Activated T-helper 17 cell treated with anti-CD3 and anti-CD28 coated beads, Interleukin-2, amount 50 U/mL, for 72 hours (primary cell): ENCODE measurements around the gene SOCS6. TPM values are rescaled to one million over a fixed set of nuclear protein-coding genes. Genes with fewer than 3 reads are reported as not detected.
"Not testable (repeated sequence)": the region's sequence is repeated elsewhere in the genome, so short reads cannot be mapped to it uniquely, and the experiment has no call there.

Experiments
- ATAC-seq: fragments of 150-1000 bp; cut with Tn5 transposase; replicated peaks from 2 replicates; pipeline ENCODE4 v1.10.0; 2021; ENCODE audit warnings: mild to moderate bottlenecking, moderate library complexity
- H3K27ac Mint-ChIP-seq: one replicate; pipeline ENCODE4 v1.8.0; 2022; ENCODE audit warnings: mixed read lengths
- H3K27me3 Mint-ChIP-seq: one replicate; pipeline ENCODE4 v1.8.0; 2022; ENCODE audit warnings: mixed read lengths
- H3K36me3 Mint-ChIP-seq: one replicate; pipeline ENCODE4 v1.8.0; 2022; ENCODE audit warnings: low read depth, mild to moderate bottlenecking, mixed read lengths
- H3K4me1 Mint-ChIP-seq: one replicate; pipeline ENCODE4 v1.8.0; 2022; ENCODE audit warnings: mixed read lengths
- H3K4me3 Mint-ChIP-seq: one replicate; pipeline ENCODE4 v1.8.0; 2022; ENCODE audit warnings: mild to moderate bottlenecking, mixed read lengths
- H3K9me3 Mint-ChIP-seq: one replicate; pipeline ENCODE4 v1.8.0; 2022; ENCODE audit warnings: mixed read lengths
- total RNA-seq, 2 donors: library from RNA; stranded (reverse); gene quantifications; one replicate each; pipeline ENCODE4 v1.2.3, GENCODE V29; 2022

SOCS6 gene, protein sequence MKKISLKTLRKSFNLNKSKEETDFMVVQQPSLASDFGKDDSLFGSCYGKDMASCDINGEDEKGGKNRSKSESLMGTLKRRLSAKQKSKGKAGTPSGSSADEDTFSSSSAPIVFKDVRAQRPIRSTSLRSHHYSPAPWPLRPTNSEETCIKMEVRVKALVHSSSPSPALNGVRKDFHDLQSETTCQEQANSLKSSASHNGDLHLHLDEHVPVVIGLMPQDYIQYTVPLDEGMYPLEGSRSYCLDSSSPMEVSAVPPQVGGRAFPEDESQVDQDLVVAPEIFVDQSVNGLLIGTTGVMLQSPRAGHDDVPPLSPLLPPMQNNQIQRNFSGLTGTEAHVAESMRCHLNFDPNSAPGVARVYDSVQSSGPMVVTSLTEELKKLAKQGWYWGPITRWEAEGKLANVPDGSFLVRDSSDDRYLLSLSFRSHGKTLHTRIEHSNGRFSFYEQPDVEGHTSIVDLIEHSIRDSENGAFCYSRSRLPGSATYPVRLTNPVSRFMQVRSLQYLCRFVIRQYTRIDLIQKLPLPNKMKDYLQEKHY
- 1 to 10 TPM in 1 of 2 donors, under 1 TPM in 1; 0.58 to 1.6 TPM for total RNA-seq

- Mint-ChIP-seq H3K4me3 (peak within 1 kb of the TSS; percentile 74), H3K27ac (no peak within 1 kb of the TSS), H3K36me3 (no peaks in the 10 kb centered on the region), H3K4me1 (no peaks in the 10 kb centered on the region), H3K9me3 (no peaks in the 10 kb centered on the region), H3K27me3 (peaks cover 33% of the 10 kb centered on the region)
- peak; percentile 64 for ATAC-seq
Measured at GRCh38 chr18:70288851-70289328, at the start of gene SOCS6. TSS of gene SOCS6 (plus strand) at chr18:70289045. CDS start at chr18:70324669, 35,624 bp downstream.

DNA sequence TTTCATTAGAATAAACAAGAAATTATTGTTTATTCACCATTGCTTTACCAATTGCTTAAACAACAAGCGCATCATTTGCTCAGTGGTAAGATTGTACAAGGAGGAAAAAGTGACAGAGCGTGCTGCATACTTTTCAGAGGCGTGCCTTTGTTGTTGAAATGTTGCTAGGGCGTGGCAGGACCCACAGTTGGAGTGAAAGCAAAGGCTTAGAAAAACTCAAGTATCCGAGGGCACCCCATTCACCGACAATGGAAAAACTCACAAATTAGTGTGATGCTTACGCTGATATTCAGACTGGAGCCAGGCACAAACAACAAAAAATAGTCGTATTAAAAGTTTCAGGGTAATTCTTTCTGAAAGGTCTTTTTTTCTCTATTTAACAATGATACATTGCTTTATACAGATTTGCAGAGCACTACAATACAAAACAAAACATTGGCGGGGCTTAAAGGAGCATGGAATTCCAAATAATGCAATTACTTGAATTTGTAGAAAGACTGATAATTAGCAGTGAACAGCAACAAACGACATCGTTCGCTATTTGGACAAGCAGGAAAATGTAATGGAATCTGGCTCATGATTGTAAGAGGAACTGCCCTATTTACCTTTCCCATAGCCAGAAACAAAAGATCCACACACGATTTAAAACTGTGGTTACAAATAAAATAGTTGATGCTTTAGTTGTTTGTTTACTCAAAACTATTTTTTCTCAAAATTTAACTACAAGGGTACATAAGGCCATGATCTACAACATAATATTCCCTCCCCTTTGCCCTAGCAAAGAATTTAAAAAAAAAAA, 45.5 kb upstream of the SOCS6 start:
- no peak for ATAC-seq
- H3K9me3 Mint-ChIP-seq = no peaks in the 10 kb centered on the region
- H3K4me3 Mint-ChIP-seq = no peak overlapping the region
- no peaks in the 10 kb centered on the region for H3K36me3 Mint-ChIP-seq
- H3K27me3 Mint-ChIP-seq = peaks cover 12% of the 10 kb centered on the region
- H3K27ac Mint-ChIP-seq = no peak overlapping the region
- no peaks in the 10 kb centered on the region for H3K4me1 Mint-ChIP-seq

GRCh38 chr18:70246061-70246466, 42.8 kb upstream of the SOCS6 start:
- Mint-ChIP-seq H3K27me3 (peaks cover 3% of the 10 kb centered on the region), H3K27ac (no peak overlapping the region), H3K4me1 (no peaks in the 10 kb centered on the region), H3K36me3 (no peaks in the 10 kb centered on the region), H3K4me3 (no peak overlapping the region), H3K9me3 (no peaks in the 10 kb centered on the region)
- no peak for ATAC-seq

- Mint-ChIP-seq H3K4me1 (no peaks in the 10 kb centered on the region), H3K36me3 (no peaks in the 10 kb centered on the region), H3K27me3 (peaks cover 3% of the 10 kb centered on the region), H3K27ac (no peak overlapping the region), H3K9me3 (no peaks in the 10 kb centered on the region), H3K4me3 (no peak overlapping the region)
- ATAC-seq = no peak
Measured at GRCh38 chr18:70249118-70249517, 39.7 kb upstream of the SOCS6 start.

- not testable (repeated sequence) for H3K9me3 Mint-ChIP-seq, H3K4me1 Mint-ChIP-seq, H3K4me3 Mint-ChIP-seq, H3K36me3 Mint-ChIP-seq, ATAC-seq, H3K27ac Mint-ChIP-seq, H3K27me3 Mint-ChIP-seq
Measured at GRCh38 chr18:70249861-70250260, 39.0 kb upstream of the SOCS6 start.

GRCh38 chr18:70250781-70251180, 38.1 kb upstream of the SOCS6 start:
- H3K27ac Mint-ChIP-seq = no peak overlapping the region
- no peaks in the 10 kb centered on the region for H3K36me3 Mint-ChIP-seq
- no peak overlapping the region for H3K4me3 Mint-ChIP-seq

DNA sequence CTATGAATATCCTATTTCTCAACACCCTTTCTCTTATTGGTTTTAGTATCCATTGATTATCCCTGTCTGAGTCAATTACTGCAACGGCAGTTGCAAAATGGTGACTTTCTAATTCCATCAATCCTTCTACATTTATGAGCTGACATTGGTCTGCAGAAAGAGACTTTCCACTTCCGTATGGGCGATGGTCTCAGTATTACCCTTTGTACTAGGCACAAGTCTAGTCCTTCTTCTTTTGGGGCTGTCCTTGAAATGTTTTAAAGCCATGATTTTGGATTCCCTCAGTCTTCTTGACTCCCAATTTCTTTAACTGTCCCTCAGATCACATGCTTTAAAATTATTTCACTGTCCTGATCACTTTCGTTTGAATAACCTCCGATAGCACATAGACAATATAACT, 32.7 kb upstream of the SOCS6 start:
- peaks cover 11% of the 10 kb centered on the region for H3K27me3 Mint-ChIP-seq
- no peak for ATAC-seq
- H3K4me3 Mint-ChIP-seq = no peak overlapping the region
- no peaks in the 10 kb centered on the region for H3K36me3 Mint-ChIP-seq
- no peaks in the 10 kb centered on the region for H3K9me3 Mint-ChIP-seq
- H3K27ac Mint-ChIP-seq = no peak overlapping the region
- H3K4me1 Mint-ChIP-seq = no peaks in the 10 kb centered on the region

More at GRCh38 chr18:70250781-70251180, 38.1 kb upstream of the SOCS6 start:
- H3K4me1 Mint-ChIP-seq = no peaks in the 10 kb centered on the region
- ATAC-seq = no peak
- peaks cover 3% of the 10 kb centered on the region for H3K27me3 Mint-ChIP-seq
- H3K9me3 Mint-ChIP-seq = no peaks in the 10 kb centered on the region

DNA sequence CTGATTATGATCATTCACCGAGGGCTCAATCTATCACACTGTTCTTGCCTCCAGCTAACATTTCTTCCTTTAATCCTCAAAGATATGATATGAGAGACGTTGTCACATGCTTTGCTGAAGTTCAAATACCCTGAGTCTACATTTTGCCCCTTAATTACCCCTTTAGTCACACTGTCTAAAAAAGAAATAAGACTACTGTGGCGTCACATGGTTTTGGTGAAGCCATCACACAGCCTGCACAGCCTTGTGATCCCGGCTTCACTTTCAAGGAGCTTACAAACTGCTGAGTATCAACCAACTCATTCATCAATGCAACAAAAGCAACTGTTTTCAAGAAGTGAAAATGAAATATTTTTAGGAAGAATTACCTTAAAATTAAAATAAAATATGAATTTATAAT, 31.9 kb upstream of the SOCS6 start:
- Mint-ChIP-seq H3K27me3 (peaks cover 11% of the 10 kb centered on the region), H3K4me1 (no peaks in the 10 kb centered on the region), H3K4me3 (no peak overlapping the region), H3K27ac (no peak overlapping the region), H3K36me3 (no peaks in the 10 kb centered on the region), H3K9me3 (no peaks in the 10 kb centered on the region)
- no peak for ATAC-seq

DNA sequence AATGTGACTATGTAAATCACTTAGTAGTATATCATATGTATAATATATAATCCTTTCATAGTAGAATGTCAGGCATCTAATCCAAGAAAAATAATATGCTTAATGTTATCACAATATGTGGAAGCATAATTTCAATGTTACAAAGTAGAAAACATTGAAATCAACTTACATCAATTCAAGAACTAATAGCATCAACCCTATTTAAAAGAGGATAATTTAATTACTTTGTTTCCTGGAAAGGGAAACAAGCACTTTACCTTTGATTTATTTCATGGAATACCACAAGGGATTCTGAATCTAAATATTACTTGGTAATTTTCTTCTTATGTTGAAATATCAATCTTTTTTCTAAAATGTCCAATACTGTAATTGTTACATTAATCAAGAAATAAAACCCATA, 30.6 kb upstream of the SOCS6 start:
- peaks cover 11% of the 10 kb centered on the region for H3K27me3 Mint-ChIP-seq
- ATAC-seq = no peak
- no peak overlapping the region for H3K27ac Mint-ChIP-seq
- H3K4me1 Mint-ChIP-seq = no peaks in the 10 kb centered on the region
- H3K4me3 Mint-ChIP-seq = no peak overlapping the region
- H3K9me3 Mint-ChIP-seq = no peaks in the 10 kb centered on the region
- H3K36me3 Mint-ChIP-seq = no peaks in the 10 kb centered on the region

DNA sequence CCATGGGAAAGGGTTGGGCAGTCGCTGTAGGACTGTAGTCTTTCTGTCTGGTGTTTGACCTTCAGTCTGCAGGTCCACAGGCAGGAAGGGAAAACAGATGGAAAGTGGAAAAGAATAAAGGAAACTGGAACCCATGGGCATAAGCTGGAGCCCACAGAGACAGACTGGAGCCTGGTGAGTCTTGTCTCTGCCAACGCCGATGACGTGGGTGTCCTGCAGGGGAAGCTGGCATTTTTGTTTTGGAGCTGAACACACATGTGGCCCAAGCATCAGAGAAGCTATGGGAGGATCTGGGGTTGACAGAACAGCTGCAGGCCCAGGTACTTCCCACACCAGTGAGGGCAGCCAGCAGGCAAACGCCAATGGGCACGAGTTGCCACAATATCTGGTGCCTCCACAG, 28.2 kb upstream of the SOCS6 start:
- no peak for ATAC-seq
- no peaks in the 10 kb centered on the region for H3K36me3 Mint-ChIP-seq
- peaks cover 11% of the 10 kb centered on the region for H3K27me3 Mint-ChIP-seq
- no peaks in the 10 kb centered on the region for H3K9me3 Mint-ChIP-seq
- H3K4me1 Mint-ChIP-seq = no peaks in the 10 kb centered on the region
- H3K4me3 Mint-ChIP-seq = no peak overlapping the region
- no peak overlapping the region for H3K27ac Mint-ChIP-seq

DNA sequence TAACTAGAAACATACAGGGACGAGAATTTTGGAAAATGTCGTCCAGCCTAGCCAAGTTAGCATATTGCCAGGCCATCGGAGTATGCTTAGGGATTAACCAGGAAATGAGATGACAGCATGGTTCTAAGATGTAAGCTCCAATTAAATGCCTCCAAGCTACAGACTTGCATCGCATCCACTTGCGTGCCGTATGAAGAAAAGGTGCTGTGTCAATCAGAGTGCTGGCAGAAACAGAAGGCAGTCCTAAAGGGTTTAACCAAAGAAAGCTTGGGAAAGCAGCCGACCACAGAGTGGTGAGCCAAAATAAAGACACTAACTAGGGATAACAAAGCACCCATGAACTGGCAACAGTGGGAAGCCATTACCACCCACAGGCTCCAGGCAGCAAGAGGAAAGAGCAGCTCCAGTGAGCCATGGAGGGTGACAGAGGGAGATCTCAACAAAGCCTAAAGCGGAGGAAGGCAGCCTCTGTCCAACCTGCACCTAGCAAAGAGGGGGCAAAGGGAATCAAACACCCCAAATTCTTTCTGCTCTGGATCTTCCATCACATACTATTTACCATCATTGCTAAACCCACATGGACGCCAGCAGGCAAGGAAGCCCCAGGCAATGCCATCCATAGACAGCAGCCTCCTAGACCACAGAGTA, 27.6 kb upstream of the SOCS6 start:
- H3K4me3 Mint-ChIP-seq = no peak overlapping the region
- peaks cover 8% of the 10 kb centered on the region for H3K27me3 Mint-ChIP-seq
- H3K9me3 Mint-ChIP-seq = no peaks in the 10 kb centered on the region
- no peaks in the 10 kb centered on the region for H3K4me1 Mint-ChIP-seq
- no peaks in the 10 kb centered on the region for H3K36me3 Mint-ChIP-seq
- ATAC-seq = no peak
- no peak overlapping the region for H3K27ac Mint-ChIP-seq

- no peak for ATAC-seq
- no peaks in the 10 kb centered on the region for H3K27me3 Mint-ChIP-seq
- H3K9me3 Mint-ChIP-seq = no peaks in the 10 kb centered on the region
- no peak overlapping the region for H3K4me3 Mint-ChIP-seq
- H3K36me3 Mint-ChIP-seq = no peaks in the 10 kb centered on the region
- H3K4me1 Mint-ChIP-seq = no peaks in the 10 kb centered on the region
- no peak overlapping the region for H3K27ac Mint-ChIP-seq
Measured at GRCh38 chr18:70263336-70263735, 25.5 kb upstream of the SOCS6 start.

DNA sequence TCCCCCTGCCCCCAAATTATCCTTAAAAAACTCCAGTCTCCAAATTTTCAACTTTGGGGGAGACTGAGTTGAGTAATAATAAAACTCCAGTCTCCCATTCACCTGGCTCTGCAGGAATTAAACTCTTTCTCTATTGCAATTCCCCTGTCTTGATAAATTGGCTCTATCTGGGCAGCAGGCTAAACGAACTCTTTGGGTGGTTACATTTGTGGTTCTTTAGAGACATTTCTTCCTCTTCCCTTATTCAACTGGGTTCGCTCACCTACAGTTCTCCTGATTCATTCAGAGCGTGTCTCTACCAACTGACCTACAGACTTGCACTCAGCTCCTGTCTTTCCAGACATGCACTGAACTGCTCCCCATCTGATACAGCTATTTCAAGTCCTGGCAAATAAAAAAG, 17.1 kb upstream of the SOCS6 start:
- no peak for ATAC-seq

DNA sequence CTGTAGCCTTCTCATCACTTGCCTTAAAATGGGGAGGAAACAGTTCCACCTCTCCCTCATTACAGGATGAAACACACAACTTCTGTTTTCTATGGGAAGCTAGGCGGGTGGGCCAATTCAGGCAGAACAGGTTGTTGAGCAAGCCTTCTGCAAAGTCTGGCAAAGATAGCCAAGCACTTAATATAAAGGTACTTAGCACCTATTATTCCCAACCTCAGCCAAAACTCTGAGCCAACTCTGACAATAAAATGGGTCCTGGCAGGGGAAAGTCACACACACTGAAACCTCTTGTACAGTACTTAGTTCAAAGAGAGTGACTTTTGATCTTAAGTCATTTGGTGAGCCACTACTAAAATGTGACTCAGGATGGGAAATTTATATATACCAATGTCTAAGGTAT, 15.8 kb upstream of the SOCS6 start:
- H3K27ac Mint-ChIP-seq = no peak overlapping the region
- no peak overlapping the region for H3K4me3 Mint-ChIP-seq
- H3K36me3 Mint-ChIP-seq = no peaks in the 10 kb centered on the region
- H3K27me3 Mint-ChIP-seq = peaks cover 18% of the 10 kb centered on the region
- H3K9me3 Mint-ChIP-seq = peaks cover 15% of the 10 kb centered on the region
- no peaks in the 10 kb centered on the region for H3K4me1 Mint-ChIP-seq
- no peak for ATAC-seq

More for the DNA sequence above, 17.1 kb upstream of the SOCS6 start:
- H3K27ac Mint-ChIP-seq = no peak overlapping the region
- H3K36me3 Mint-ChIP-seq = no peaks in the 10 kb centered on the region
- peaks cover 15% of the 10 kb centered on the region for H3K9me3 Mint-ChIP-seq
- H3K4me3 Mint-ChIP-seq = no peak overlapping the region
- H3K27me3 Mint-ChIP-seq = peaks cover 13% of the 10 kb centered on the region
- H3K4me1 Mint-ChIP-seq = no peaks in the 10 kb centered on the region
